KMS-11 (cell line): ENCODE results near the gene PDE1A.

ENCODE experiments used
- H2AFZ ChIP-seq: fragments of 200-600 bp; sonication (generic); 2 replicates; pipeline ENCODE4 v1.6.1; 2016; ENCODE audit warnings: antibody characterized with exemption, mixed run types, low read depth
- H3K27ac ChIP-seq: fragments of 200-600 bp; sonication (generic); 2 replicates; pipeline ENCODE4 v1.6.1; 2016; ENCODE audit warnings: mild to moderate bottlenecking, mixed run types
- H3K27me3 ChIP-seq: fragments of 200-600 bp; sonication (generic); 2 replicates; pipeline ENCODE4 v1.6.1; 2017; ENCODE audit warnings: mild to moderate bottlenecking, low read depth, mixed run types, moderate library complexity; ENCODE audit not compliant: insufficient read depth
- H3K36me3 ChIP-seq: fragments of 200-600 bp; sonication (generic); 2 replicates; pipeline ENCODE4 v1.6.1; 2017; ENCODE audit warnings: mild to moderate bottlenecking, mixed run types; ENCODE audit not compliant: insufficient read depth
- H3K4me1 ChIP-seq: fragments of 200-600 bp; sonication (generic); 2 replicates; pipeline ENCODE4 v1.6.1; 2016; ENCODE audit warnings: mild to moderate bottlenecking, low read depth, mixed run types; ENCODE audit not compliant: poor library complexity, severe bottlenecking
- H3K4me2 ChIP-seq: fragments of 200-600 bp; sonication (generic); 2 replicates; pipeline ENCODE4 v1.7.0; 2016; ENCODE audit warnings: mild to moderate bottlenecking, mixed run types
- H3K4me3 ChIP-seq: fragments of 200-600 bp; sonication (generic); IDR thresholded peaks from 2 replicates; pipeline ENCODE4 v1.6.1; 2017; ENCODE audit warnings: low read depth, low read length, mixed read lengths; ENCODE audit not compliant: insufficient read depth
- H3K79me2 ChIP-seq: fragments of 200-600 bp; sonication (generic); 2 replicates; pipeline ENCODE4 v1.6.1; 2016; ENCODE audit warnings: low read depth, mixed run types; ENCODE audit not compliant: insufficient read depth
- H3K9ac ChIP-seq: fragments of 200-600 bp; sonication (generic); 2 replicates; pipeline ENCODE4 v1.6.1; 2016; ENCODE audit warnings: mild to moderate bottlenecking, mixed run types
- H4K20me1 ChIP-seq: fragments of 200-600 bp; sonication (generic); 2 replicates; pipeline ENCODE4 v1.6.1; 2016; ENCODE audit warnings: mild to moderate bottlenecking, mixed run types; ENCODE audit not compliant: insufficient read depth
- CTCF ChIP-seq: fragments of 200-600 bp; sonication (generic); conservative IDR thresholded peaks from 2 replicates; pipeline ENCODE4 v1.6.1; 2017; ENCODE audit warnings: low read depth, mild to moderate bottlenecking, antibody characterized with exemption, low read length, moderate library complexity, mixed read lengths

PDE1A gene

GRCh38 chr2:182187130-182187529, 239.7 kb downstream of the PDE1A start:
- Histone ChIP-seq H3K9ac (no peak overlapping the region), H3K4me2 (no peak overlapping the region), H4K20me1 (no peaks in the 10 kb centered on the region), H3K79me2 (no peaks in the 10 kb centered on the region), H3K36me3 (no peaks in the 10 kb centered on the region), H2AFZ (no peak overlapping the region), H3K4me1 (peaks cover 26% of the 10 kb centered on the region), H3K27ac (no peak overlapping the region), H3K27me3 (no peaks in the 10 kb centered on the region), H3K4me3 (no peak overlapping the region)
- no peak for TF ChIP-seq CTCF

GRCh38 chr2:182186132-182186735, 240.6 kb downstream of the PDE1A start:
- no peak overlapping the region for H3K27ac ChIP-seq
- H3K4me3 ChIP-seq, result no peak overlapping the region
- no peak overlapping the region for H3K4me2 ChIP-seq
- H4K20me1 ChIP-seq, result no peaks in the 10 kb centered on the region
- H3K79me2 ChIP-seq, result no peaks in the 10 kb centered on the region
- no peak overlapping the region; the same call in 1 of the 2 replicates for H2AFZ ChIP-seq
- no peaks in the 10 kb centered on the region for H3K27me3 ChIP-seq
- no peaks in the 10 kb centered on the region for H3K36me3 ChIP-seq
- TF ChIP-seq CTCF, result peak; percentile 96
- peaks cover 28% of the 10 kb centered on the region for H3K4me1 ChIP-seq
- H3K9ac ChIP-seq, result no peak overlapping the region

- H3K36me3 ChIP-seq, result no peaks in the 10 kb centered on the region
Observed at GRCh38 chr2:182182436-182182835, 244.4 kb downstream of the PDE1A start.

GRCh38 chr2:182181381-182181780, 245.5 kb downstream of the PDE1A start:
- Histone ChIP-seq H3K4me2 (no peak overlapping the region), H3K36me3 (no peaks in the 10 kb centered on the region), H3K9ac (no peak overlapping the region), H3K79me2 (no peaks in the 10 kb centered on the region), H2AFZ (no peak overlapping the region), H4K20me1 (no peaks in the 10 kb centered on the region), H3K4me1 (peaks cover 19% of the 10 kb centered on the region), H3K27ac (no peak overlapping the region), H3K27me3 (no peaks in the 10 kb centered on the region), H3K4me3 (no peak overlapping the region)
- TF ChIP-seq CTCF, result no peak

More at GRCh38 chr2:182182436-182182835, 244.4 kb downstream of the PDE1A start:
- Histone ChIP-seq H3K4me2 (no peak overlapping the region), H3K27ac (no peak overlapping the region), H2AFZ (no peak overlapping the region), H3K9ac (no peak overlapping the region), H3K4me3 (no peak overlapping the region), H3K27me3 (no peaks in the 10 kb centered on the region), H4K20me1 (no peaks in the 10 kb centered on the region), H3K4me1 (peaks cover 20% of the 10 kb centered on the region), H3K79me2 (no peaks in the 10 kb centered on the region)
- no peak for TF ChIP-seq CTCF
